Measurements from ENCODE around the gene TSC22D2. TPM values are rescaled to one million over a fixed set of nuclear protein-coding genes. Genes with fewer than 3 reads are reported as not detected.

Gene TSC22D2
- 5.7 and 6.0 TPM in 2 replicates for total RNA-seq (2014; rRNA removed; shearing (Covaris generic))

DNA sequence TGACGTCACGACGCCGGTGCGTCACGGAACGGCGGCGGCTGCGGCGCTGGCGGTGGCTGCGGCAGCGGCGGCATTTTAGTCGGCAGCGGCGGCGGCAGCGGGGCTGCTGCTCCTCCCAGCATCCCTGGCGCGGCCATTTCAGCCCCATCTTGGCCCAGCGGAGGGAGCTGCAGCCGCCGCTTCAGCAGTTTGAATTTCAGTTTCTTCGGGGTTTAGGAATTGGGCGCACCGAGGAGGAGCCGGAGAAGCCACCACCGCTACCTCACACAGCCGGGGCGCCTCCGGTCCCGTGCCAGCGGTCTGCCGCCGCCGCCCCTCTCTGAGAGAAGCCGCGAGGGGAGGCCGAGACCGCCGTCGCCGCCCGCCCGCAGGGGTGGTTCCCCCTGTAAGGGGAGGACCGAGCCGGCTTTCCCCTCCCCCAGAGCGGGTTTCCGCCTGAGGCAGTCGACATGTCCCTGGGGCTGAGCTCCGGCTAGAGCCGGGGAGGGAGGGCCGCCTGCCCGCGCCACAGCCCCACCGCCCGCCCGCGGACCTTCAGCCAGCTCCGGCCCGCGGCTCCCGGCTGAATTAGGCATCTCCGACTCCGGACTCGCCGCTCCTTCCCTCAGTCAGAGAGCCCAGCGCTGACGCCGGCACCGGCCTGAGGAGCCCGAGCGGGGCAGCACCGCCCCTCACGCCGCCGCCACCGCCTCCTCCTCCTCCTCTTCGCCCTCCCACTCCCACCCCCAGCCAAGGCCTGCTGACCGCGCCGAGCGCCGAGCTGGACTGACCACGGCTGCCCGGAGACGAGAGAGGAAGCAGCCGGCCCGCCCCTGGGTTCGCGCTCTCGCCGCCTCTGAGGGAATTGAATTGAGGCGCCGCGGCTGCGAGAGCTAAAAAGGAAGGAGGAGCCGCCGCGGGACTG is at the start of gene TSC22D2:
Gene TSC22D2, plus strand, starts transcription at position 78 of the 904 bp plus-strand sequence. CDS start 1,053 bp downstream, outside the sequence.
- DNase-seq (ENCODE audit: low spot score), result peak; percentile 98

DNA sequence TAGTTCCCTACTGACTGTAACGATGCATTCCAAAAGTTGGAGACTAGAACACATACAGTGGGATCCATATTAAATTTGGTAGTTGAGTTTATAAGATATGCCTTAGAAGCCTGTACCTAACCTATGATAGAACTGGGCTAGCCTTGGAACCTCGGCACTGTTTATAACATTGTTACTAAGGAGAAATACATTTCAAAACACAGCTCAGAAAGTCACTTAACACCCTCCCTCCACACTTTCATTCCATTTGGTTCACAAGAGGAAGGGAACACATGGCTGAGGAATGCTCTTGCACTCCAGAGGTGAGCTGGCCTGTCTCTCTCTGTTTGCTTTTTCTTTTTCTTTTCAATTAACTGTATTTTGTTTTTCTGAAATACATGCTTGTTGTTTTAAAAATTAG is 48.7 kb upstream of the TSC22D2 start:
- DNase-seq (ENCODE audit: low spot score), result no peak

GRCh38 chr3:150360966-150361365 is 47.1 kb upstream of the TSC22D2 start:
- no peak for DNase-seq (ENCODE audit: low spot score)

DNA sequence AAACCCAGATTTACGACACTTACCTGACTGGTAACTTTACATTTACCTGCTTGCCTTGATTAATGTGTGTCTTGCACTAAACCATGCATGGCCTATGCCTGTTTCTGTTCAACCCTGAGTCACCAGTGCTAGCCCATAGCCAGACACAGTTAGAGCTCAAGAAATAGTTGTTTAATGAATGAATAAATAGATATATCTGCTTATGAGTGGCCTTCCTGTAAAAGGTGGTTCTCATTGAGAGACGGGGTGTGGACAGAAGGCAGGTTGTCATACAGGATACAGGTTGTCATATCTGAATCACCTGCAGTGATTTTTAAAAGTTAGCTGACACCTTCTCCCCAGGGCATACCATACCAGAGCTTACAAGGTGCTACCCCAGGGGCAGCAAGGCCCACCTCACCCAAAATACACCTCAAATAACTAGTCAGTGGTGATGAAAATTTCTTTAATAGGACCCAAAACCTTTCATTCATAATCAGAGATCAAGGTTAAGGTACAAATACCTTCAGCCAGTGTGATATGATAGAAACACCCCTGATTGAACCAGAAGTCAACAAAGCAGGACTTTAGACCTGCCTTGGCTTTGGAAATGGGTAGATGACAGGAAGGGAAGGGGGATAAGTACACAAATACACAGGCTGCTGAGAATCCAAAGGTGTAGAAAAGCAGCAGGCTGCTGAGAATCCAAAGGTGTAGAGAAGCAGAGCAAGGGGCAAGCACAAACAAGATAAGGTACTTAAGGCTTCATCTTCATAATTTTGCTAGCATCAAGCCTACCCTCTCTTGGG is 45.4 kb upstream of the TSC22D2 start:
- peak; percentile 60 for DNase-seq (ENCODE audit: low spot score)

DNA sequence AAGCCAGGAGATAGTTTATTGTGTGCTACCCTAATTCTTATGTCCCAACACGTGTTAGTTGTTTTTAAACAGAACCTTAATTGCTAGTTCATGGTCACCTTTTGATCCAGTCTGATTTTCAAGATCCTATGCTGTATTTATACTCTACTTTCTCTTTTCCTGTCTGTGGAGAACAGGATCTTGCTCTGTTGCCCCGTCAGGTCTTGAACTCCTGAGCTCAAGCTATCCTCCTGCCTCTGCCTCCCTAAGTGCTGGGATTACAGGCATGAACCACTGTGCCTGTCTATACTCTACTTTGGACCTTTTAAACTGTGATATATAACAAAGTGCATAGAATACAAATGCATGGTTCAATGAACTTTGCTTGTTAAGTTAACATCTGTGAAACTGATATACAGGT is 44.7 kb upstream of the TSC22D2 start:
- no peak for DNase-seq (ENCODE audit: low spot score)

DNA sequence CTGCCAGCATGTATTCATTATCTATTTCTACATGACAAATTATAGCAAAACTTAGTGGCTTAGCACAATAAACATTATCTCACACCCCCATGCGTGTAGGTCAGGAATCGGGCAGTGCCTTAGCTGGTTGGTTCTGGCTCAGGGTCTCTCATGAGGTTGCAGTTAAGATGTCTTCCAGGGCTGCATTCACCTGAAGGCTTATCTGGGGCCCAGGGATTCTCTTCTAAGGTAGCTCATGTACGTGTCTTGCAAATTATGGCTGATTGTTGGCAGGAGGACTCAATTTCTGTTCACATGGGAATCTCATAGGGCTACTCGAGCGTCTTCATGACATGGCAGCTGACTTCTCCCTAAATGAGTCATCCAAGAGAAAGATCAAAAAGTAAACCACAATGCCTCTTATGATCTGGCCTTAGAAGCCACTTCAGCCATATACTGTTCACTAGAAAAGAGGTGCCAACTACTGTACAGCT is 42.9 kb upstream of the TSC22D2 start:
- peak; percentile 81 for DNase-seq (ENCODE audit: low spot score)

GRCh38 chr3:150367757-150368156 is 40.3 kb upstream of the TSC22D2 start:
- DNase-seq (ENCODE audit: low spot score), result no peak

- peak; percentile 86 for DNase-seq (ENCODE audit: low spot score)
Measured at GRCh38 chr3:150370122-150370602, 37.9 kb upstream of the TSC22D2 start.

GRCh38 chr3:150370999-150371398 is 37.1 kb upstream of the TSC22D2 start:
- DNase-seq (ENCODE audit: low spot score), result no peak

DNA sequence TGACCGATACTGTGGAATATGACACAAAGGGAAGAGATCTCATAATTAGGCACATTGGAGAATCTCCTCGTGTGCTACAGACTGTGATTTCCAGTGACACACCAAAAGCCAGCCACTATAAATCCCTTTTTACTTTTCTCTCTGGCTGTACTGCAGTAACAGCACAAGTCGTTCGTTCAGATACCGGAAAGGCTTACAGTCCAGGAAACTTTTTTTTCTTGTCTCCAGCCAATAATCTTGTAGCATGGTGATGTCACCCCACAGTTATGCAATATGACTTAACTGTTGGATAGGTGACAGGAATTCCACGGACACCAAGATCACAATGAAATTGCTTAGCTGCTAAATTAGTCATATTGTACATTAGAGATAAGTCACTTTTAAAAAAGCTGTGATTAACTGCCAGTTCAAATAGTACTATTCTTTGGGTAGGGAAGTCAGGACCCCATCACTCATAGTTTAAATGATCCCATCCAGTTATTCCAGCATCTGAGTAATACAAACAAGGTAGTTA is 36.3 kb upstream of the TSC22D2 start:
- DNase-seq (ENCODE audit: low spot score), result peak; percentile 95

- no peak for DNase-seq (ENCODE audit: low spot score)
Measured at GRCh38 chr3:150372320-150372719, 35.8 kb upstream of the TSC22D2 start.

DNA sequence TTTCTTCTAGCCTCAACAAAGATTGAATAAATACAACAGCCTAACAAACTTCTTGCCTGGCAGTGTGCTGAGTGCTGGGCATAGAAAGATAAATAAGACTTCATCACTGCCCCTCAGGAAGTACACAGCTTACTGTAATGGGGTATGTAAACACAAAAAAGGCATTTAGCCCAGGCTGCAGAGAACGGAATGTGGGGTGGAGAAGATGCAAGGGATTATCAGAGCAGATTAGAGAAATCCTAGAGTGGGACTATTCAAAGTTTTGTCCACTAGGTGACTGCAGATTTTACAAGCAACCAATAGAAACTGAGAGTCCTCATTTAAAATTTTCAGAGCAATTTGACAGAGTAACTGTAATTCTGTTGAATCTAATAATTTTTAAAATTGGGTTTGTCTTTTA is 35.4 kb upstream of the TSC22D2 start:
- DNase-seq (ENCODE audit: low spot score), result peak; percentile 50

GRCh38 chr3:150373234-150373875 is 34.7 kb upstream of the TSC22D2 start:
- no peak for DNase-seq (ENCODE audit: low spot score)

GRCh38 chr3:150374975-150375374 is 33.1 kb upstream of the TSC22D2 start:
- no peak for DNase-seq (ENCODE audit: low spot score)

DNA sequence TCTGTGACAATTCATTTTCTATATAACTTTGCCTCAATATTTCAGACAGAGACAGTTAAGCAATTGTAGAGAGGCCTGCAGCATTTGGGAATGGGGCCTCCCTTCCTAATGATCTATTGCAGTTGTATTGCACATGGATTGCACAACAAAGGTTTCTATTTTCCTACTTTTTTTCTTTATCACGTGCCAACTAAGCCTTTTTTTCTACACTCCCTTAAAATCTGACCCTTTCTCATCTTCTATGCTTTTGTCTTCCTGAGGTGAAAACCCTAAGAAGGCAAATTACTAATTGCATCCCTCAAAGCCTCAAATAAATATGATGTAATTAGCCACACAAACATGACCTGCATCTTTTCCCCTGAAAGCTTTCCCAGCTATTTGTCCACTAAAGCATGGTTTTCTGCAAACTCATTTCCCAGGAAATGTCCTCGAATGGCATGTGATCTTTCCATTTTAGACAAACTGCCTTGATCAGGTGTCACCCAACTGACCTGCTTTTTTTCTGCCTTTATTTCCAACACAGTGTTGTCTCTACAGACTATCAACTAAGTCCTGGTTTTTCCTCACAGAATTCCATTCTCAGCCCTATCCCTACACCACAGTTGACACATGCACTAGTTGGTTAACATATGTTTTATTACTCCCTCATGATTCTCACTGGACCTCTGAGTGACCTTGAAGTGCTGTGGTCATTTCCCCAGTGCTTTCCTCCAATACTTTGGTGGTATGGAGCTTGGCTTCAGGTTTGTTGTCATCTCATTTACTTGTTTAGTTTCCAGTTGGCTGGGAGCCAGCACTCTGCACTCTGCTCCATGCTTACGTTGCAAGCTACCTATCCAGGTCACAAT is 31.9 kb upstream of the TSC22D2 start:
- DNase-seq (ENCODE audit: low spot score), result no peak

GRCh38 chr3:150377601-150378300 is 30.3 kb upstream of the TSC22D2 start:
- DNase-seq (ENCODE audit: low spot score), result no peak

GRCh38 chr3:150378301-150378748 is 29.8 kb upstream of the TSC22D2 start:
- no peak for DNase-seq (ENCODE audit: low spot score)

GRCh38 chr3:150379469-150379868 is 28.6 kb upstream of the TSC22D2 start:
- no peak for DNase-seq (ENCODE audit: low spot score)

GRCh38 chr3:150384296-150385212 is 23.5 kb upstream of the TSC22D2 start:
- DNase-seq (ENCODE audit: low spot score), result no peak
